NCI-H82 treated with DMSO at 0.1 percent for 48 hours (cell line): ENCODE measurements around the gene KRTAP19-4.
A peak's percentile ranks its signal among the peaks of the same experiment; 100 is the strongest.
"Not testable (repeated sequence)": the region's sequence is repeated elsewhere in the genome, so short reads cannot be mapped to it uniquely, and the experiment has no call there.

Source experiments
- DNase-seq: peaks from one replicate; lab custom pipeline; 2025; ENCODE audit not compliant: unreplicated experiment; lab: John Stamatoyannopoulos, UW

KRTAP19-4 gene

GRCh38 chr21:30497065-30497464, at the start of gene KRTAP19-4:
Gene KRTAP19-4, minus strand, starts transcription at chr21:30497165. Its CDS starts 55 bp downstream, at chr21:30497110.
- no peak for DNase-seq

- no peak for DNase-seq
These were observed 44.8 kb upstream of the KRTAP19-4 start, which contains the start of gene KRTAP19-6 for GRCh38 chr21:30541764-30542163. Gene KRTAP19-6, minus strand, starts transcription at chr21:30541864. Its CDS starts 31 bp downstream, at chr21:30541833.

GRCh38 chr21:30518876-30519275, 21.9 kb upstream of the KRTAP19-4 start:
- no peak for DNase-seq

DNA sequence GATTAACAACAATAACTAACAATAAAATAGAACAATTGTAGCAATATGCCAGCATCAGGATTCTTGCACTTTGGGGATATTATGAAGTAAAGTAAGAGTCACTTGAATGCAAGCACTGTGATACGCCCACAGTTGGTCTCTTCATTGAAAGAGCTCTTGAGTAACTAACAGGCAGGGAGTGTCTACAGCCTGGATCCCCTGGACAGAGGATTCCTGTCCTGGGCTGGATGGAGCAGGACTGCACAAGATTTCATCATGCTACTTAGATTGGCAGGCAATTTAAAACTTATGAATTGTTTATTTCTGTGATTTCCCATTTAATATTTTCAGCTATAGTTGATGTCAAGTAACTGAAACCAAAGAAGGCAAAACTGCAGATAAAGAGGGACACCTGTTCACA, 18.7 kb upstream of the KRTAP19-4 start:
- DNase-seq = no peak

DNA sequence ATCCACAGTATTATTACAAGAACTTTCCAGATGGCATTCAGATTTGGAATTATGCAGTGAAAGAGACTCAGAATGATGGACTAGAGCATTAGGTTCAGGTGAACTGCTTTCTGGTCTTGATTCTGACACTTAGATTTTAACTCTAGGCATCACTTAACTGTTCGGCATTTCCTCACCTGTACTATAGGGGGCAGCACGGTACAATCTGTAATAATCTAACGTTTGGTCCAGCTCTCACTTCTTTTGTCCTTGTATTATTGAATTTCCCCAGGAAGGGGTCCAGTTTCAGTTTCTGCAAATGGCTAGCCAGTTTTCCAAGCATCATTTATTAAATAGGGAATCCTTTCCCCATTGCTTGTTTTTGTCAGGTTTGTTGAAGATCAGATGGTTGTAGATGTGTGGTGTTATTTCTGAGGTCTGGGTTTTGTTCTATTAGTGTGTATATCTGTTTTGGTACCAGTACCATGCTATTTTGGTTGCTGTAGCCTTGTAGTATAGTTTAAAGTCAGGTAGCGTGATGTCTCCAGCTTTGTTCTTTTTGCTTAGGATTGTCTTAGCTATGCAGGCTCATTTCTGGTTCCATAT, 8.7 kb upstream of the KRTAP19-4 start:
- DNase-seq = not testable (repeated sequence)

DNA sequence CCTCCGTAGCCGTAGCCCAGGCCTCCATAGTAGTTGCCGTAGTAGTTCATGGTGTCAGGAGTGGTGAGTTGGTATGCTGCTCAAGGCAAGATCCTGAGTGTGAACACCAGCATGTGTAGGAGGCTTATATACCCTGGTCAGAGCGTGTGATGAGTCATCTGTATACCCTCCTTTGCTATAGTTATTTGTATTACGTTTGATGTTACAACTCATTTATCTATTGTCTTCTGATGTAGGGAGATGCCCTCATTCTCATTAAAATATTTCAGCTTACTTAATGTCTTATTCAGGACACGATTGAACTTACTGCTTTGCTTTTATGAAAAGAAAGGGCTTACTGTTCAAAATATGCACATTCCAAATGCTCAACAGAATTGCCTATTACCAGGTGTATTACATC, 5.1 kb upstream of the KRTAP19-4 start, which contains the start of gene KRTAP19-5:
Gene KRTAP19-5, minus strand, starts transcription at position 101 of the 400 bp plus-strand sequence. Its CDS starts 51 bp downstream, at position 50.
- no peak for DNase-seq

DNA sequence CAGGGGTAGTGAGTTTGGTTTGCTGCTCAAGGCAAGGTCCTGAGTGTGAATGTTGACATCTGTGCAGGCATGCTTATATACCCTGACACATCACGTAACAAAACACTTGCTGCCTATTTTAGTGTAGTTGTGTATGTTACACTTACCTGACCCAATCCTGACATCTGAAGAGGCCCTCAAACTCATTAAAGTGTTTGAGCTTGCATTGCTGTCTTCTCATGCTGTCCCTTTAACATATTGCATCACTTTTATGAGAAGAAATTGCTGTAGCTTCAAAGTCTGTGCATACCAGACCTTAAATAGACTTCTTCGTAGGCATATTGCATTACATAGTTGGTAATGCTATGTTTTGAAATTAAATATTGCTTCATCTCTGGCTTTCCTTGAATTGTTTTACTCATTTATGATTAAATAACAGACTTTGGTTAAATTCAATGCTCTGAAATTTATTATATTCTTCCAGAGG, 5.0 kb downstream of the KRTAP19-4 start, which contains the start of gene KRTAP19-3:
Gene KRTAP19-3, minus strand, starts transcription at position 51 of the 466 bp plus-strand sequence. CDS start 56 bp downstream, outside the sequence.
- DNase-seq = no peak

- no peak for DNase-seq
These were observed 9.6 kb downstream of the KRTAP19-4 start, which contains the start of gene KRTAP19-2 for GRCh38 chr21:30487336-30487735. Gene KRTAP19-2, minus strand, starts transcription at chr21:30487436. Its CDS starts 88 bp downstream, at chr21:30487348.

DNA sequence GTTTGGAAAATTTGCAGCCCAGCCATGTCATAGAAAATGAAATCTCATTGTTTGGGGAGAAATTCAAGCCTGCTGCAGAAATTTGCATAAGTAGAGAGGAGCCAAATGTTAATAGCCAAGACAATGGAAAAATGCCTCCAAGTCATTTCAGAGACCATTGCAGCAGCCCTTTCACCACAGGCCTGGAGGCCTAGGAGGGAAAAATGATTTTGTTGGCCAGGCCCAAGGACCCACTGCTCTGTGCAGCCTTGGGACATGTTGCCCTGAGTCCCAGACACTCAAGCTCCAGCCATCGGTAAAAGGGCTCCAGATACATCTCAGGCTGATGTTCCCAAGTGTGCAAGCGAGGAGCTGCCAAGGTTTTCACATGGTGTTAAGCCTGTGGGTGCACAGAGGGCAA, 10.8 kb downstream of the KRTAP19-4 start:
- DNase-seq = no peak

- no peak for DNase-seq
These were observed 14.8 kb downstream of the KRTAP19-4 start for GRCh38 chr21:30482130-30482529.

DNA sequence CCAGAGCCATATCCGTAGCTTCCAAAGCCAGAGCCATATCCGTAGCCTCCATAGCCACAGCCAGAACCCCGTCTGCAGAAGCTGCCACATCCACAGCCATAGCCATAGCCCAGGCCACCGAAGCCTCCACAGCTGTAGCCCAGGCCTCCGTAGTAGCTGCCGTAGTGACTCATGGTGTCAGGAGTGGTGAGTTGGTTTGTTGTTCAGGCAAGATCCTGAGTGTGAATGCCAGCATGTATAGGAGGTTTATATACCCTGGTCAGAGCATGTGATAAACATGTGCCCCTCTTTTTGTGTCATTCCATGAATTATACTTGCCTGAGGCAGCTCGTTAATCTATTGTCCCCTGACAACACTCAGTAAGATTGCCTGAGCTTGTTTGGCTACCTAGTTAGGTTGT, 16.8 kb downstream of the KRTAP19-4 start, which contains the start of gene KRTAP19-1:
Gene KRTAP19-1, minus strand, starts transcription at position 223 of the 400 bp plus-strand sequence. Its CDS starts 50 bp downstream, at position 173.
- no peak for DNase-seq

DNA sequence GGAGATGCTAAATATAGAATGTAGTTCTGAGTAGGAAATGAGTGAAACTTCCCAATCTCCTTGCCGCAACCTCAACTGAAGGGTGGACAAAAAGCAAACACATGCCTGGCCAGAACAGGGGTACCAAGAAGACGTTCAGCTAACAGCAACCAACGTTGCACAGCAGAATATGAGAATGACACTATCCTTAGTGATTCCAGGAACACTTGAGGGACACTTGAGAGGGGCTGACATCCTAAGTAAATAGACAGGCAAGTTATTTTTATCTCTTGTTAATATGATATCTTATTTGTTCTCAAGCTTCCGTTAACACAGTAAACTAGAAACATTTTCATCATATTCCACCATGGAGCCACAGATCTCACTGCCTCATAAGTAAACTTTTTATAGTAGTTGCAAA, 17.7 kb downstream of the KRTAP19-4 start:
- no peak for DNase-seq

GRCh38 chr21:30478004-30478403, 19.0 kb downstream of the KRTAP19-4 start:
- no peak for DNase-seq

DNA sequence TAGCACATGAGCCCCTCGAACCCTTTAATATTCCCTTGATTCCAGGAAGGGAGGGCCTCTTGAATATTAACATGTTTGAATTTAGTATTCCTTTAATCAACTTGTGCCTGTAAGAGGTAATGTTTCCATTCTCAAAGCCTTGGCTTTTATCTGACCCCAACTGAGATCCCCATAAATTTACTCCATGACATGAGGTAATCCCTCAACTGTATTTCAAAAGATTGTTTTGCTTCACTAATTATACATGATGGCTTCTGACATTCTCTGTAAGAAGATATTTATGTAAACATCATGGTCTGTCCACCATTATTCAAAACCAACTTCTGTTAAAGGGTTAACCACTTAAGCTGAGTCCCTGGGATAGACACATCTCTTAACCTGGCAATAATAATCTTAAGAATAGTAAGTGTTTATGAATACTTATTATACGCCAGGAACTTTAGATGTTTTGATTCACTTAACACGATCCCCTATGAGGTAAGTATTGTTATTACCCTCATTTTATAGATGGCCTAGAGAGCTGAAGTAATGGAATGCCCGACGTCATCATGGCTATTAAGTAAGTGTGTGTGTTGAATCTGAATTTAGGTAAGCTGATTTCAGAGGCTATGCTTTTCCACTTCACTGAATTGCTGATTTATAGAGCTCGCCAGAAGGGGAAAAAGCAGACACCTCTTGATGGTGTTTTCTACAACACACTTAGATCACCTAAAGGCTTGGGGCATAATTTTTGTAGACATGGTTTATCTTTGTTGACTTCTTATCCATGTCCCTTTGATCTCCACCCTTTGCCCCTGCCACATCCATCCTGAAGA, 27.9 kb downstream of the KRTAP19-4 start:
- no peak for DNase-seq

GRCh38 chr21:30463713-30464112, 33.3 kb downstream of the KRTAP19-4 start:
- peak; percentile 7 for DNase-seq

GRCh38 chr21:30448514-30448913, 48.5 kb downstream of the KRTAP19-4 start:
- no peak for DNase-seq

DNA sequence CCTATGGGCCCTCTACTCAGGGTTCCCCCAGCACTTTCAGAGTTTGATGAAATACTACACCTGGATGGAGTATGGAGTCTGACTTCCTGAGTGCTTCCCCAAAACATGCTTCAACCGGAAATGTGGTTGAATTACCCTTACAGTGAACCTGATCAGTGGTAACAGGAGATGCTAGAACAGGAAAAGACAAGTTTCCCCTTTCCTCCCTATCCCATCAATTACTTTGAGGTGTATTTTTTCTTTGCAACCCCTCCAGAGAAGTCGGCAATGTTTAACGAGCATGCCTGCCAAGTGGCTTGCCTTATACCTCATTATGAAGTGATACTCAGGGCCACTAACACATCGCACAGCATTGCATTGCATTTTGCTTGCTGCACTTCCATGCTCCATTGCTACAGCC, 49.9 kb downstream of the KRTAP19-4 start:
- DNase-seq = no peak
